Prostate gland (tissue), 2 donors: Measurements from ENCODE around the gene CDY2A.
"Not testable (repeated sequence)": the region's sequence is repeated elsewhere in the genome, so short reads cannot be mapped to it uniquely, and the experiment has no call there.

Experiments used
- POLR2A ChIP-seq: fragments of 450-650 bp; IDR thresholded peaks from one replicate; pipeline ENCODE4 v1.6.1; 2016; ENCODE audit warnings: antibody characterized with exemption, mild to moderate bottlenecking
- POLR2AphosphoS5 ChIP-seq: sonication (generic); formaldehyde crosslinking; IDR thresholded peaks from one replicate; pipeline ENCODE4 v1.6.1; 2017; ENCODE audit warnings: antibody characterized with exemption
- TF ChIP-seq, protein P1 (sequence below), 4 experiments: fragments of 200-600 bp in 2 of 4; fragments of 450-650 bp in 2 of 4; sonication (generic) in 2 of 4; IDR thresholded peaks; 1 replicate in 3 of 4; 2 replicates in 1 of 4; pipeline ENCODE4 v1.5.1; 2016 to 2019; ENCODE audit warnings: antibody characterized with exemption in 4 of 4, mild to moderate bottlenecking in 2 of 4, moderate library complexity in 2 of 4

DNA sequence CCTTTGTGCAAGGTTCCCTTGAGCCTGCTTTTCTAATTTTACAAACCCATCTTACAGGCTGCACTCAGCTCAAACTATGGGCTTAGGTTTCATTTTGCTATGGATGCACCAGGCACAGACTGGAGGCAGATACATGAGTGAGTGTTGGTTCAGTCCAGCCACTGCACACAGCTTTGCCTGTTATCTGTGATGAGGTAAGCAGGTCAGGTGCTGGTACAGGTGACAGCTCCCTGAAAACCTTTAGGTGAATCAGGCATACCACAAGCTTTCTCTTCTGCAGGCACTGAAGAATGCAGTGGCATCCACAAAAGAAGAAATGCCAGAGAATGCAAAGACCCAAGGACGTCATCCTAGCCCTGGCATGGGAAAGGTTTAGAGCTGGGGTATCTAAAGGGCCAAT, 3.3 kb downstream of the CDY2A start:
- not testable (repeated sequence) for TF ChIP-seq POLR2AphosphoS5, POLR2A
- TF ChIP-seq, protein P1, sequence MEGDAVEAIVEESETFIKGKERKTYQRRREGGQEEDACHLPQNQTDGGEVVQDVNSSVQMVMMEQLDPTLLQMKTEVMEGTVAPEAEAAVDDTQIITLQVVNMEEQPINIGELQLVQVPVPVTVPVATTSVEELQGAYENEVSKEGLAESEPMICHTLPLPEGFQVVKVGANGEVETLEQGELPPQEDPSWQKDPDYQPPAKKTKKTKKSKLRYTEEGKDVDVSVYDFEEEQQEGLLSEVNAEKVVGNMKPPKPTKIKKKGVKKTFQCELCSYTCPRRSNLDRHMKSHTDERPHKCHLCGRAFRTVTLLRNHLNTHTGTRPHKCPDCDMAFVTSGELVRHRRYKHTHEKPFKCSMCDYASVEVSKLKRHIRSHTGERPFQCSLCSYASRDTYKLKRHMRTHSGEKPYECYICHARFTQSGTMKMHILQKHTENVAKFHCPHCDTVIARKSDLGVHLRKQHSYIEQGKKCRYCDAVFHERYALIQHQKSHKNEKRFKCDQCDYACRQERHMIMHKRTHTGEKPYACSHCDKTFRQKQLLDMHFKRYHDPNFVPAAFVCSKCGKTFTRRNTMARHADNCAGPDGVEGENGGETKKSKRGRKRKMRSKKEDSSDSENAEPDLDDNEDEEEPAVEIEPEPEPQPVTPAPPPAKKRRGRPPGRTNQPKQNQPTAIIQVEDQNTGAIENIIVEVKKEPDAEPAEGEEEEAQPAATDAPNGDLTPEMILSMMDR (IDR thresholded peaks at IDR 0.05): not testable (repeated sequence)
